Panc1 (cell line): ENCODE results near the gene DECR2. TPM values are rescaled to one million over a fixed set of nuclear protein-coding genes. Genes with fewer than 3 reads are reported as not detected.

Source experiments
- ATAC-seq: fragments of 200-7000 bp; cut with Tn5 transposase; 2 replicates; pipeline ENCODE4 v1.9.1; 2020; ENCODE audit warnings: mild to moderate bottlenecking, moderate library complexity
- BruUV-seq: library from RNA; stranded (reverse); fragments of 400-500 nt; replicated peaks from 2 replicates; lab custom pipeline; 2021; lab: Mats Ljungman, UMichigan
- CTCF ChIA-PET: fragments of 300-600 bp; sonication (Branson Sonifier 250); formaldehyde crosslinking; loops from one replicate; lab custom pipeline; 2022; ENCODE audit warnings: antibody characterized with exemption; lab: Charles Lee
- POLR2A ChIA-PET: fragments of 300-600 bp; sonication (Branson Sonifier 250); formaldehyde crosslinking; loops from one replicate; lab custom pipeline; 2022; ENCODE audit warnings: antibody characterized with exemption; lab: Charles Lee
- DNase-seq: peaks from one replicate; pipeline ENCODE4 v3.0.0-alpha.2; 2010; ENCODE audit warnings: low read depth, low spot score
- H3K27ac ChIP-seq: 2 replicates; pipeline ENCODE4 v1.5.1; 2011; ENCODE audit warnings: mild to moderate bottlenecking, low read length, inconsistent platforms
- H3K27me3 ChIP-seq: fragments of 200-500 bp; sonication (Bioruptor generic); 2 replicates; pipeline ENCODE4 v1.6.0; 2014; ENCODE audit warnings: low read length, inconsistent platforms; ENCODE audit not compliant: control insufficient read depth, insufficient read depth
- H3K36me3 ChIP-seq: fragments of 200-500 bp; sonication (Bioruptor generic); 2 replicates; pipeline ENCODE4 v1.5.1; 2014; ENCODE audit warnings: inconsistent platforms, mild to moderate bottlenecking, low read length, moderate library complexity; ENCODE audit not compliant: control insufficient read depth, insufficient read depth
- H3K4me1 ChIP-seq: 2 replicates; pipeline ENCODE4 v1.5.1; 2011; ENCODE audit warnings: inconsistent platforms, mild to moderate bottlenecking, low read length, moderate library complexity; ENCODE audit not compliant: control insufficient read depth, insufficient read depth
- H3K4me3 ChIP-seq, 2 experiments: 2 replicates each; pipeline ENCODE4 v1.5.1; 2011 to 2012; ENCODE audit warnings: low read depth in 2 of 2, low read length in 2 of 2, mild to moderate bottlenecking in 2 of 2, inconsistent platforms in 1 of 2, moderate library complexity in 1 of 2
- H3K9me3 ChIP-seq: fragments of 200-500 bp; sonication (Bioruptor generic); 2 replicates; pipeline ENCODE4 v1.5.1; 2014; ENCODE audit warnings: low read depth, mild to moderate bottlenecking, inconsistent platforms, low read length, moderate library complexity; ENCODE audit not compliant: control insufficient read depth, insufficient read depth
- POLR2AphosphoS5 ChIP-seq: IDR thresholded peaks from 2 replicates; pipeline ENCODE4 v1.6.1; 2012; ENCODE audit warnings: mild to moderate bottlenecking, low read depth, low read length, moderate library complexity
- REST ChIP-seq, 2 experiments: IDR thresholded peaks; 2 replicates each; pipeline ENCODE4 v1.6.1; 2011 to 2012; ENCODE audit warnings: low read depth in 2 of 2, control low read depth in 1 of 2, low read length in 1 of 2, mild to moderate bottlenecking in 1 of 2, moderate library complexity in 1 of 2; ENCODE audit not compliant: insufficient read depth in 1 of 2
- SIN3A ChIP-seq: IDR thresholded peaks from 2 replicates; pipeline ENCODE4 v1.6.1; 2012; ENCODE audit warnings: low read depth, mild to moderate bottlenecking, low read length, moderate library complexity, borderline replicate concordance; ENCODE audit not compliant: insufficient read depth
- TCF7L2 ChIP-seq: IDR thresholded peaks from 2 replicates; pipeline ENCODE4 v1.6.1; 2011; ENCODE audit warnings: mild to moderate bottlenecking, low read depth, low read length, inconsistent platforms
- in situ Hi-C: cut with HindIII; loops from 2 replicates; pipeline ENCODE4 v1.10.0; 2016; ENCODE audit warnings: low sequenced_read_pairs, low pct_unique_long_range_greater_than_20kb
- intact Hi-C: fragments of 100-400 bp; cut with micrococcal nuclease; formaldehyde crosslinking; loops from one replicate; pipeline ENCODE4 v1.10.0; 2022; ENCODE audit not compliant: unreplicated experiment
- total RNA-seq: library from RNA; stranded (reverse); gene quantifications from one replicate; pipeline ENCODE4 v1.2.1, GENCODE V29; 2021; ENCODE audit not compliant: unreplicated experiment
- TF ChIP-seq, protein P1 (sequence below): fragments of 450-650 bp; IDR thresholded peaks from 2 replicates; pipeline ENCODE4 v1.5.1; 2017; ENCODE audit warnings: mild to moderate bottlenecking

The DECR2 gene
- total RNA-seq, 1 experiment from 2014 or later = 92.7 TPM

DNA sequence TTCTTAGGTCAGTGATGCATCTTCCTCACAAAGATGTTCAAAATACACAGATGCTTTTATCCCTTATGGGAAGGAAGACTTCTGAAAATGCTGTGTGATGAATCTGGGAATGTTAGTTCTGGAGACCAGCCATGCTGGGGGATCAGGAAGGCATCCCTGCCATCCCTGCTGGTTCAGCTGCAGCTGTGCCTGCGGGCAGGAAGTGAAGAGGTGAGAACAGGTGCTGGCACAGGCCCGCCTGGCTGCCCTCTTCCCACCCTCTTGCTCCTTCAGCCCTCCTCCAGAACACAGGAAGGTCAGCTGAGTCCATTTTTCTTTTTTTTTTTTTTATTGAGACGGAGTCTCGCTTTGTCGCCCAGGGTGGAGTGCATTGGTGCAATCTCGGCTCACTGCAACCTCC is 38.9 kb downstream of the DECR2 start:
- intact Hi-C loops = no loop called here
- in situ Hi-C loops = no loop called here
- Histone ChIP-seq H3K27ac (no peak overlapping the region), H3K4me1 (no peaks in the 10 kb centered on the region; the same call in 1 of the 2 replicates), H3K9me3 (no peaks in the 10 kb centered on the region), H3K4me3 (no peak overlapping the region), H3K36me3 (no peaks in the 10 kb centered on the region), H3K27me3 (no peaks in the 10 kb centered on the region)
- DNase-seq = no peak
- TF ChIP-seq SIN3A = no peak
- TF ChIP-seq TCF7L2 = no peak
- no peak for TF ChIP-seq REST (IDR thresholded peaks at IDR 0.05; ENCODE audit: insufficient read depth in 1 of 2, low read depth in 2 of 2, low read length in 1 of 2)
- TF ChIP-seq, protein P1, sequence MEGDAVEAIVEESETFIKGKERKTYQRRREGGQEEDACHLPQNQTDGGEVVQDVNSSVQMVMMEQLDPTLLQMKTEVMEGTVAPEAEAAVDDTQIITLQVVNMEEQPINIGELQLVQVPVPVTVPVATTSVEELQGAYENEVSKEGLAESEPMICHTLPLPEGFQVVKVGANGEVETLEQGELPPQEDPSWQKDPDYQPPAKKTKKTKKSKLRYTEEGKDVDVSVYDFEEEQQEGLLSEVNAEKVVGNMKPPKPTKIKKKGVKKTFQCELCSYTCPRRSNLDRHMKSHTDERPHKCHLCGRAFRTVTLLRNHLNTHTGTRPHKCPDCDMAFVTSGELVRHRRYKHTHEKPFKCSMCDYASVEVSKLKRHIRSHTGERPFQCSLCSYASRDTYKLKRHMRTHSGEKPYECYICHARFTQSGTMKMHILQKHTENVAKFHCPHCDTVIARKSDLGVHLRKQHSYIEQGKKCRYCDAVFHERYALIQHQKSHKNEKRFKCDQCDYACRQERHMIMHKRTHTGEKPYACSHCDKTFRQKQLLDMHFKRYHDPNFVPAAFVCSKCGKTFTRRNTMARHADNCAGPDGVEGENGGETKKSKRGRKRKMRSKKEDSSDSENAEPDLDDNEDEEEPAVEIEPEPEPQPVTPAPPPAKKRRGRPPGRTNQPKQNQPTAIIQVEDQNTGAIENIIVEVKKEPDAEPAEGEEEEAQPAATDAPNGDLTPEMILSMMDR = no peak
- no peak for TF ChIP-seq POLR2AphosphoS5
- POLR2A ChIA-PET = no interaction called here
- CTCF ChIA-PET = no interaction called here
- ATAC-seq = no peak
- BruUV-seq = no TSS peak

DNA sequence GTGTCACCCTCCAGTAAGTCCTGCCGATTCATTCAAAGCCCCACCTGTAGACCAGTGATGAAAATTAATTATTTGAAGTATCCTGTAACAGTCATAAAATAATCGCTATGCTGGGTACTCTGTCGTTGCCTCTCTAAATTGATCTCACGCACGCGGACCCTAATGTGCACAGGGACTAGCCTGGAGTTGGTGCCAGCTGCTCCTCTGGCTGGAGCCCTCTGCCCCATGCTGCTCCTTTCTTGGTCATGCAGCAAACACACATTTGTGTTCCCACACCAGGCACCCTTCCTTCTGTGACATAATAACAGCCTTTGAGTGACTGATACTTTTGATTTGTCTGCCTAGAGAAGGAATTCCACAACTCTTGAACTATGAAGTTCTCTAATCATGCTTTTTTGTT is 39.8 kb downstream of the DECR2 start:
- no peaks in the 10 kb centered on the region for H3K4me1 ChIP-seq
- in situ Hi-C loops = no loop called here
- no peaks in the 10 kb centered on the region for H3K27me3 ChIP-seq
- CTCF ChIA-PET = no interaction called here
- H3K9me3 ChIP-seq = no peaks in the 10 kb centered on the region
- ATAC-seq (no peak), DNase-seq (no peak)
- POLR2A ChIA-PET = no interaction called here
- no peak overlapping the region for H3K4me3 ChIP-seq
- intact Hi-C loops = no loop called here
- BruUV-seq = no TSS peak
- H3K36me3 ChIP-seq = no peaks in the 10 kb centered on the region
- TF ChIP-seq, protein P1 = no peak
- TF ChIP-seq POLR2AphosphoS5 = no peak
- TF ChIP-seq TCF7L2 = no peak
- no peak for TF ChIP-seq REST (IDR thresholded peaks at IDR 0.05; ENCODE audit: insufficient read depth in 1 of 2, low read depth in 2 of 2, low read length in 1 of 2)
- TF ChIP-seq SIN3A = no peak
- no peak overlapping the region for H3K27ac ChIP-seq
